Stimulated activated CD4-positive, alpha-beta T cell treated with anti-CD3 and anti-CD28 coated beads, TNF-alpha, amount 100 ng/mL, for 24 hours (primary cell): ENCODE data around the gene LRRC8C.
A peak's percentile ranks its signal among the peaks of the same experiment; 100 is the strongest.

Experiments
- DNase-seq, 3 experiments: peaks; one replicate each; pipeline ENCODE4 v3.0.0-alpha.2; 2020; ENCODE audit warnings: low read depth in 3 of 3

LRRC8C gene

DNA sequence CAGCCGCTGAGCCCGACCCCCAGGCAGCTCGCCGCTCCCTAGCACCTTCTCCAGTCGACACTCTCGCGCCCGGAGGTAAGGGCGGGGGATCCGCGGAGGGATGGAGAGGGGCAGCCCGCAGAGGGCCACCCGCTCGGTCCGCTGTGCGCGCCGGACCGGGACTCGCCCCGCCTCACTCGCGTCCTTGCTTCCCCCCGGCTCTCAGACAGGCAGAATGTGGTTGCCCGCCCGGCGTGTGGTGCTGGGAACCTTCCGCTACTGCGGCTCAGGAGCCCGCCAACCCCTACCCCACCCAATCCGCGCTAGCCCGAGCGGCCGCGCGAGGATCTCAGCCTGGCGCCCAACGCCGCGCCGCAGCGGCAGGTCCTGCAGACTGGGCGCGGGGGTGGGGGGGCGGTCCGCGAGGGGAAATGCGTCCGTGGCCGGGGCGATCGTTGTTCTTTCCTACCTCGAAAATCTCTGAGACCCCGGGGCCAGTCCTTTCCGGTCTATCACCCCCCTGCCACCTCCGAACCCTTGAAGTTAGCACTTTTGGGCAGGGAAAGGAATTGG, 404 bp downstream of the LRRC8C start:
- peak in 1 of 3 experiments; percentile 52 for DNase-seq

DNA sequence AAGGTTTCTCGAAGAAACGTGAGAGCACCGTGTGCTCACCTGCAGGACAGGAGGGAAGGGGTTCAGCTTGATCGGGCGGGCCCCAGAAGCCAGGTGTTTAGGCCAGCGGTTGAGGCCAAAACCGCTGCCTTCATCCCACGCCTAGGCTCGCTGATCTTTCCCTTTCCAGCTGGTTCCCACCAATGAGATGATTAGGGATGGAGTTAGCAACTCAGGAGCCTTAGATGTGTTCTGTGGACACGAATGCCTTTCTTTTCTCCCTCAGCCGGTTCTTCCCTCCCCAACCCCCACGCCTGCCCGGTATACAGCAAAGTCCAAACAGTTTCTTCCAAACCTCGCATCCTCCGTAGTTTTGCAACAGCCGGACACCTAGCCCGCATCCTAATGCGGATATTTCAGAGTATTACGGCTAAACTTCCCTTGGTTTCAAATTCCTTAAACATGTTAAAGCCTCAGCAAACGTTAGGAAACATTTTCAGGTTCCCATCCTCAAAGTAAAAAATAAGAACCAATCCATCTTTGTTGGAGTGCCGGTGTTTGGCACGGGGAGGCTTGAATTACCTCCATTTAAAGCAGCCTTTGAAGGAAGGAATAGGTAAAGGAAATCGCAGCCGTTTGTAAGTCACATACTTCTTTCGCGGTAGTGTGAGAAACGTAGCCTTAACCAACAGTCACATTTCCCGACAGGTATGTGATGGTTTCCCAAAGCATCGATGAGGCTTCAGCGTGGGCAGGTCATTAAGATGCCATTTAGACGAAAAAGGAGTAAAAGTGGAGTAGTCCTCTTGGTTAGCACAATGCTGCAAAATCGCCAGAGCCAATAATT, 1.1 kb downstream of the LRRC8C start:
- peak in 1 of 3 experiments; percentile 24 for DNase-seq

DNA sequence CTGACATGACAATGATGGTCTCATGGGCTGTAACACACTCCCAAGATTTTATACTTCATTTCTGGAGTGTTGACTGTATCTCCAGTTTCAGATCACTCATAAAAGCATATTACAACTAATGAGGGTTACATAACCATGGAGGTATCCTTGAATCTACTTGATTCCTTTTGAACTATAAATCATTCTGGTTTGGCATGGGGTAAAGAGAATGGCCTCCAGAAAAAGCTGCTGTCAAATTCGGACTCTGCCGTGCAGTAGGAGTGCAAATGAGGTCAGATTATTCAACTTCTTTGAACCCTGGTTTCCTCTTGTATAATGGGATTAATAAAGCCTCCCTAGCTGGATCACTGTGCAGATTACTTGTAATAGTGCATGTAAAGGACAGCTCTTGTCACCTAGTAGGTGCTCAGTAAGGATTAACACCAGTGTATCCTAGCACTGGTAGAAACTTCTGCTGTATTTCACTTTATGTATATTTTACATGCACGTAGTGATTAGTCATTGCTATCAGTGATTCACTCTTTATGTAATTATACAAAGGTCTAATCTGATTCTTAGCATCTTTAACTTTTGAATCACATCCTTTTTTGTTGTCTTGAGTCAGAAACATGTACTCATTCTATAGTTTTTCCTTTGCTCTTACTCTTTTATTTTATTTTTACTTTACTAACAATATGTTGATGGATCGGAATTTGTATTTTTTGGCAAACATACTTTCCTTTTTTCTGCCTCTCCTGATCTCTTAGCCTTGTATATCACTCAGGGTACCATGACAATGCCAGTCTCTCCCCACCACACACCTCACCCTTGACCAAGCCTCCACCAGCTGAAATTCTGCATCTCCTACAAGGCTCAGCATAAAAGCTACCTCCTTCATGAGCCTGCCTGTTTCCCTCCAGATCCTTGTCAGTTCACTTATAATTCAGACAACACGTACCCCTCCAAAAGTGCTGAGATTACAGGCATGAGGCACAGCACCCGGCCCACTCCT, 3.2 kb downstream of the LRRC8C start:
- no peak for DNase-seq

- no peak for DNase-seq
These were observed 4.6 kb downstream of the LRRC8C start for GRCh38 chr1:89637496-89637895.

- DNase-seq: no peak
These were observed 7.5 kb downstream of the LRRC8C start for GRCh38 chr1:89640440-89640839.

DNA sequence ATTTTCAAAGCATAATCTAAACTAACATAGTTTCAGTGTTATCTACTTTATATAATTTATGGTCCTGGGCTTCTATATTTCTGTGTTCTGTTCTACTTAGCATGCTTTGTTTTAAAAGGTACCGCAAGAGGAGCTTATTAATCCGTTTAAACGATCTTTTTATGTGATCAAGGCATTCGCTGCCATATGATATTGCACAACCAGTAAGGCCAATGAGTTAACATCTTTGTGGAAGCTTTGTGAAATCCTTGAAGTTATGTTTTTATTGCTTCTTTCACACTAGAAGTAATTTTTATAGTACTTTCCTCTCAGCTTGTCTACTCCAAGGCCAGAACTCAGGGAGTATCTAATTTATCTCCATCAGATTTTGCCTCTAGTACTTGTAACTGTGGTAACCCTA, 8.9 kb downstream of the LRRC8C start:
- DNase-seq: no peak

DNA sequence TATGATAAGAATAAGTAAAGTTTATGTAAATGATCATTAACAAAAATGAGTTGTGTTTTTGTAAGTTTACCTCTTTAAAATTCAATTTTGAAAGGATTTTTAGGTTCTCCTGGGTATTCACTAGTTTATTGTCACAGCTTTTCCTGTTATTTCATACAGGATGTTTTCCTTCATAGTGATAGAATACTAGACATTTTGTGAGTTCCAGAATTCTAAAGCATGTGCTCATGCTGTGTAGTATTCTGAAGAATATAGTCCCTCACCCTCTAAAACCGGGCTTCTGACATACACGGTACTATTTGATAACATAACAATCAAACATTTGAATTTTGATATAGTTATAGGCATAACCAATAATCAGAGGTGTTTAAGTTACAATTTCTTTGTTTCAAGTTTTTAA, 10.7 kb downstream of the LRRC8C start:
- no peak for DNase-seq

DNA sequence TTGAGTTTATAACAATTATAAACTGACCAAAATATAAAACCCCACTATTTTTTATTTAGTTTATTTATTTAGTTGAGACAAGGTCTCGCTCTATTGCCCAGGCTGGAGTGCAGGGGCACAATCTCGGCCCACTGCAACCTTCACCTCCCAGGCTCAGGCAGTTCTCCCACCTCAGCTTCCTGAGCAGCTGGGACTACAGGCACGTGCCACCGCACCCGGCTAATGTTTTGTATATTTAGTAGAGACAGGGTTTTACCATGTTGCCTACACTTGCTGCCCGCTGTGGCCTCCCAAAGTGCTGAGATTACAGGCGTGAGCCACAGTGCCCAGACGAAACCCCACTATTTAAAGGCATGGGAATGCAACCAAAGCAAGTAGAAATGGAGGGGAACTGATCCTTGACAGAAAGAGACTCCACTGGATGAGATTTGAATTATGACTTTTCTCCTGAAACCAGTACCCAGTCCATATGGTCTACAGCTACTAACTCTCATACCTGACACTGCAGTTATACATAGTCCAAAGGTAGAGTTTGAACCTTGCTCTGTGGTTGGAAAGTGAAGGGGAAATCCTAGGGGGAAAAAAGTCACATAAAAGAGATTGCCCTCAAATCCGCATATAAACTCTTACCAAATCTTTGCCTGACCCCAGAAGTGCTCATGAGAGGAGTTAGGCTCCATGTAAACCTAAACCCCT, 11.3 kb downstream of the LRRC8C start:
- no peak for DNase-seq

GRCh38 chr1:89646259-89646658, 13.3 kb downstream of the LRRC8C start:
- DNase-seq: no peak

DNA sequence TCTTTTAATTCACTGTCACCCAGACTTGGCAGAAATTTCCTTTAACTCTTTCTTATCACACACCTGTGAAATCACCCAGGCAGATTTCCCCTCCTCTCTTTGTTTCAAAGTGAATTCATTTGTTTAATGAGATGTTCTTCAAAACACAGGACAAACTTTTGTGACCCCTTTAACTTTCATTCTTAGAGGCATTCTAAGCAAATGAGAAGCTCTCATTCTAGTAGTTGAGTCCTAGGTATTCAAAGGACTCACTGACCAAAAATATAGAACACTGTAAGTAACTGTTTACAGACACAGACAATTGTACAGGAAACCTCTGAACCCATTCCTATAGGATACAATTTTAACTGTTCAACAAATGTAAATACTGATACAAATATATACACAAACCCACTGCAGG, 16.9 kb downstream of the LRRC8C start:
- no peak for DNase-seq

- no peak for DNase-seq
These were observed 19.5 kb downstream of the LRRC8C start for GRCh38 chr1:89652373-89652772.

- DNase-seq: no peak
These were observed 25.0 kb downstream of the LRRC8C start for GRCh38 chr1:89657886-89658285.

- no peak for DNase-seq
These were observed 26.6 kb downstream of the LRRC8C start for GRCh38 chr1:89659322-89660081.

- no peak for DNase-seq
These were observed 27.5 kb downstream of the LRRC8C start for GRCh38 chr1:89660224-89661061.

DNA sequence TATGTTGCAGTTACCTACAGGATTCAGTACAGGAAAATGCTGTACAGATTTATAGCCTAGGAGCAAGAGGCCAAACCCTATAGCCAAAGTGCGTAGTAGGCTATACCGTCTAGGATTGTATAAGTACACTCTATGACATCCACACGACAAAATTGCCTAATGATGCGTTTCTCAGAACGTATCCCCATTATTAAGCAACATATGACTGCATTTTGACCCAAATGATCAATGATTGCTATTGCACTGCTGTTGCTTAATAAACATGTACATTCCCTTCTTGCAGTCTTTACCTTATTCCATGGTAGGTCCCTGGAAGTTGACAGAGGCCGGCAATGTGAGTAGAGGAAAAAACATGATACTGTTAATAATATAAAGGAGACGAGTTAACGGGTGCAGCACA, 33.0 kb downstream of the LRRC8C start:
- no peak for DNase-seq

GRCh38 chr1:89666640-89667039, 33.7 kb downstream of the LRRC8C start:
- DNase-seq: no peak

- no peak for DNase-seq
These were observed 34.8 kb downstream of the LRRC8C start for GRCh38 chr1:89667691-89668090.

GRCh38 chr1:89668961-89669360, 36.0 kb downstream of the LRRC8C start:
- no peak for DNase-seq

DNA sequence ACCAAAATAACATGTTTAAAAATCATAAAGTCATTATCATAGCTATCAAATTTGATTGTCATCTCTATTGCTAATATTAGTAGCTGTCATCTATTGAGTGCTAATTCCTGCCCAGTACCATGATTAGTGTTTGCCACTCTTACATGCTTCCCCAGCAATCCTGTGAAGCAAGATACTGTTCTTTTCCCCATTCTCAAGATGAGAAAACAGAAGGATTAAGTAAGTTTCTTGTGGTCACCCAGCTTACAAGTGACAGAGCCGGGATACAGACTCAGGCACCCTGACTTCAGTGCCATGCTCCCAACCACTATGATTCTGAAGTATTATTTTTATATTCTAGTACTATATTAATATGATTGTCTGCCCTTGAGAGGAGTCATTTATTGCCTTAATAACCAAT, 36.5 kb downstream of the LRRC8C start:
- no peak for DNase-seq

DNA sequence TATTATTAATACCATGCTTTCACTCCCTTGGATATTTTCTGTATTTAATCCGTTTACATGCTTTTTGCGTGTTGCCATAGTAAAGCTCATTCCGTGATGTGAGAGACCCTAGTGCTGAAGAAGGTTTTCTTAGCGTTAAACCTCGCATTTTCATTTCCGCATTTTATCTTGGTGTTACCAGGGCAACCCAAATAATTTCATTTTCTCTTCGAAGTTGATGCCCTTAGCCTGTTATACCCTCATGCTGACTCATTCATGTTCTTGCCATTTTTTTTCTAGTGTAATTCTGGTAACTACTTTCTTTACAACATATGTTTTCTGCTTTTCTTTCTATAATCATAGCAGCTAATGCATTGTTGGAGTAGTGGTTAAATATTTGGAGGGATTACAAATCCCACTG, 37.2 kb downstream of the LRRC8C start:
- DNase-seq: no peak
